Activated CD8-positive, alpha-beta T cell treated with anti-CD3 and anti-CD28 coated beads for 36 hours (primary cell): ENCODE data around the gene CAMKK2. TPM values are rescaled to one million over a fixed set of nuclear protein-coding genes. Genes with fewer than 3 reads are reported as not detected.
"Not testable (repeated sequence)": the region's sequence is repeated elsewhere in the genome, so short reads cannot be mapped to it uniquely, and the experiment has no call there.

ENCODE experiments used
- ATAC-seq: fragments of 200-7000 bp; cut with Tn5 transposase; one replicate; pipeline ENCODE4 v1.10.0; 2021; ENCODE audit warnings: mild to moderate bottlenecking, moderate library complexity
- CTCF ChIA-PET: fragments of 350-600 bp; sonication (Branson Sonifier 250); formaldehyde crosslinking; loops from one replicate; lab custom pipeline; 2021; ENCODE audit warnings: antibody characterized with exemption; lab: Charles Lee
- POLR2A ChIA-PET: fragments of 350-600 bp; sonication (Branson Sonifier 250); formaldehyde crosslinking; loops from one replicate; lab custom pipeline; 2021; ENCODE audit warnings: antibody characterized with exemption; lab: Charles Lee
- DNase-seq: peaks from one replicate; pipeline ENCODE4 v3.0.0-alpha.2; 2020
- H3K27ac Mint-ChIP-seq: one replicate; pipeline ENCODE4 v1.8.0; 2021; ENCODE audit warnings: mild to moderate bottlenecking, mixed read lengths
- H3K27me3 Mint-ChIP-seq: one replicate; pipeline ENCODE4 v1.8.0; 2021; ENCODE audit warnings: mixed read lengths
- H3K36me3 Mint-ChIP-seq: one replicate; pipeline ENCODE4 v1.8.0; 2021; ENCODE audit warnings: low read depth, mixed read lengths
- H3K4me1 Mint-ChIP-seq: one replicate; pipeline ENCODE4 v1.8.0; 2021; ENCODE audit warnings: low read depth, mixed read lengths
- H3K4me3 Mint-ChIP-seq: one replicate; pipeline ENCODE4 v1.8.0; 2021; ENCODE audit warnings: mild to moderate bottlenecking, moderate library complexity, mixed read lengths
- H3K9me3 Mint-ChIP-seq: one replicate; pipeline ENCODE4 v1.8.0; 2021; ENCODE audit warnings: mixed read lengths
- CTCF ChIP-seq: fragments of 200-600 bp; IDR thresholded peaks from one replicate; pipeline ENCODE4 v1.8.0; 2022; ENCODE audit warnings: antibody characterized with exemption, mild to moderate bottlenecking
- intact Hi-C: fragments of 100-400 bp; cut with micrococcal nuclease; formaldehyde crosslinking; loops from one replicate; pipeline ENCODE4 v1.10.0; 2022
- total RNA-seq, 2 experiments: library from RNA; stranded (reverse); gene quantifications; one replicate each; pipeline ENCODE4 v1.2.3, GENCODE V29; 2021

CAMKK2 gene
- total RNA-seq, 2 experiments from 2014 or later: 25.2 to 28.0 TPM

GRCh38 chr12:121260091-121260490 is 36.4 kb downstream of the CAMKK2 start:
- no peak overlapping the region for H3K27ac Mint-ChIP-seq
- no peaks in the 10 kb centered on the region for H3K9me3 Mint-ChIP-seq
- no peak for ATAC-seq
- no peaks in the 10 kb centered on the region for H3K4me1 Mint-ChIP-seq
- no peaks in the 10 kb centered on the region for H3K27me3 Mint-ChIP-seq
- ChIA-PET CTCF (interaction anchor here (1.5 kb wide), 1 partner anchor 183 kb away, joined by 3 read pairs; no protein-coding TSS in a partner anchor), POLR2A (no interaction called here)
- intact Hi-C loops: no loop called here
- no peak for DNase-seq
- peaks cover 49% of the 10 kb centered on the region for H3K36me3 Mint-ChIP-seq
- no peak for TF ChIP-seq CTCF
- H3K4me3 Mint-ChIP-seq: no peak overlapping the region

- DNase-seq: no peak
- CTCF ChIA-PET: interaction anchor here (1.5 kb wide), 1 partner anchor 184 kb away, joined by 3 read pairs; no protein-coding TSS in a partner anchor
- ATAC-seq: no peak
- intact Hi-C loops: no loop called here
- Mint-ChIP-seq H3K36me3 (peaks cover 52% of the 10 kb centered on the region), H3K4me3 (no peak overlapping the region), H3K9me3 (no peaks in the 10 kb centered on the region), H3K4me1 (no peaks in the 10 kb centered on the region), H3K27me3 (no peaks in the 10 kb centered on the region), H3K27ac (no peak overlapping the region)
- POLR2A ChIA-PET: no interaction called here
- no peak for TF ChIP-seq CTCF
Observed at GRCh38 chr12:121259074-121259473, 37.4 kb downstream of the CAMKK2 start.

- H3K9me3 Mint-ChIP-seq, H3K27ac Mint-ChIP-seq, H3K4me3 Mint-ChIP-seq, H3K27me3 Mint-ChIP-seq, intact Hi-C loops, DNase-seq, CTCF ChIA-PET, H3K4me1 Mint-ChIP-seq, ATAC-seq: not testable (repeated sequence)
- H3K36me3 Mint-ChIP-seq: peaks cover 60% of the 10 kb centered on the region
- POLR2A ChIA-PET: interaction anchor here (1.0 kb wide), 1 partner anchor 30 kb away, joined by 3 read pairs; no protein-coding TSS in a partner anchor
Observed at GRCh38 chr12:121257704-121258449, 38.6 kb downstream of the CAMKK2 start.

GRCh38 chr12:121255433-121255832 is 41.1 kb downstream of the CAMKK2 start:
- DNase-seq: peak; percentile 23
- H3K27ac Mint-ChIP-seq: no peak overlapping the region
- peak; percentile 57 for ATAC-seq
- H3K27me3 Mint-ChIP-seq: no peaks in the 10 kb centered on the region
- H3K4me3 Mint-ChIP-seq: no peak overlapping the region
- no peak for TF ChIP-seq CTCF
- peaks cover 4% of the 10 kb centered on the region for H3K4me1 Mint-ChIP-seq
- ChIA-PET POLR2A (no interaction called here), CTCF (no interaction called here)
- no peaks in the 10 kb centered on the region for H3K9me3 Mint-ChIP-seq
- H3K36me3 Mint-ChIP-seq: peaks cover 57% of the 10 kb centered on the region
- intact Hi-C loops: no loop called here

- peak overlapping the region; percentile 10 for H3K27ac Mint-ChIP-seq
- H3K4me3 Mint-ChIP-seq: no peak overlapping the region
- DNase-seq (no peak), ATAC-seq (peak; percentile 26)
- peaks cover 4% of the 10 kb centered on the region for H3K4me1 Mint-ChIP-seq
- ChIA-PET POLR2A (no interaction called here), CTCF (no interaction called here)
- intact Hi-C loops: no loop called here
- H3K27me3 Mint-ChIP-seq: no peaks in the 10 kb centered on the region
- TF ChIP-seq CTCF: no peak
- peaks cover 55% of the 10 kb centered on the region for H3K36me3 Mint-ChIP-seq
- no peaks in the 10 kb centered on the region for H3K9me3 Mint-ChIP-seq
Observed at GRCh38 chr12:121253638-121254335, 42.7 kb downstream of the CAMKK2 start.
